NCI-H2227 (cell line): ENCODE results near the gene SHANK1.
A peak's percentile ranks its signal among the peaks of the same experiment; 100 is the strongest.
"Not testable (repeated sequence)": the region's sequence is repeated elsewhere in the genome, so short reads cannot be mapped to it uniquely, and the experiment has no call there.

Source experiments
- DNase-seq: peaks from one replicate; lab custom pipeline; 2025; ENCODE audit not compliant: unreplicated experiment; lab: John Stamatoyannopoulos, UW

The SHANK1 gene

GRCh38 chr19:50719566-50719965 is at the start of gene SHANK1:
Gene SHANK1, minus strand, starts transcription at chr19:50719802. Its CDS starts 2,883 bp downstream, at chr19:50716919.
- peak; percentile 41 for DNase-seq

GRCh38 chr19:50768277-50768676 is 48.7 kb upstream of the SHANK1 start:
- no peak for DNase-seq

GRCh38 chr19:50767263-50767662 is 47.7 kb upstream of the SHANK1 start:
- not testable (repeated sequence) for DNase-seq

GRCh38 chr19:50766746-50767145 is 47.1 kb upstream of the SHANK1 start:
- not testable (repeated sequence) for DNase-seq

GRCh38 chr19:50764409-50764808 is 44.8 kb upstream of the SHANK1 start:
- DNase-seq = no peak

GRCh38 chr19:50763521-50763920 is 43.9 kb upstream of the SHANK1 start:
- DNase-seq = not testable (repeated sequence)

- DNase-seq = not testable (repeated sequence)
Observed at GRCh38 chr19:50761501-50761900, 41.9 kb upstream of the SHANK1 start.

GRCh38 chr19:50759886-50760285 is 40.3 kb upstream of the SHANK1 start:
- DNase-seq = peak; percentile 32

GRCh38 chr19:50759076-50759475 is 39.5 kb upstream of the SHANK1 start:
- DNase-seq = not testable (repeated sequence)

GRCh38 chr19:50757624-50758023 is 38.0 kb upstream of the SHANK1 start:
- not testable (repeated sequence) for DNase-seq

GRCh38 chr19:50756244-50756643 is 36.6 kb upstream of the SHANK1 start:
- not testable (repeated sequence) for DNase-seq

GRCh38 chr19:50753879-50754278 is 34.3 kb upstream of the SHANK1 start:
- DNase-seq = no peak

- DNase-seq = no peak
Observed at GRCh38 chr19:50750010-50750409, 30.4 kb upstream of the SHANK1 start.

GRCh38 chr19:50749490-50749889 is 29.9 kb upstream of the SHANK1 start:
- DNase-seq = no peak

- not testable (repeated sequence) for DNase-seq
Observed at GRCh38 chr19:50747141-50747540, 27.5 kb upstream of the SHANK1 start.

GRCh38 chr19:50745221-50745620 is 25.6 kb upstream of the SHANK1 start:
- DNase-seq = no peak

GRCh38 chr19:50743537-50743936 is 23.9 kb upstream of the SHANK1 start:
- DNase-seq = no peak

GRCh38 chr19:50741179-50741933 is 21.8 kb upstream of the SHANK1 start:
- DNase-seq = no peak

- DNase-seq = peak; percentile 27
Observed at GRCh38 chr19:50739914-50740426, 20.4 kb upstream of the SHANK1 start.

GRCh38 chr19:50739132-50739913 is 19.7 kb upstream of the SHANK1 start:
- DNase-seq = no peak

- DNase-seq = no peak
Observed at GRCh38 chr19:50736338-50736737, 16.7 kb upstream of the SHANK1 start.

GRCh38 chr19:50735869-50736268 is 16.3 kb upstream of the SHANK1 start:
- no peak for DNase-seq
